ENCODE results near the gene SLC7A8.

The SLC7A8 gene

GRCh38 chr14:23181453-23181852 is 2.0 kb downstream of the SLC7A8 start:
- no peak for DNase-seq (ENCODE audit: extremely low spot score)
- ChIA-PET POLR2A (interaction anchor here (0.8 to 4.1 kb wide), 4 partner anchors 23 to 124 kb away, joined by 3 to 28 read pairs (median 4); partner anchors contain the start of genes ACIN1 and C14orf119), CTCF (interaction anchor here (0.6 to 2.7 kb wide), 5 partner anchors 60 to 148 kb away, joined by 3 to 15 read pairs (median 4); no protein-coding TSS in a partner anchor)
- TF ChIP-seq PKNOX1 (IDR thresholded peaks at IDR 0.05) (no peak), ZNF384 (IDR thresholded peaks at IDR 0.05) (no peak), SP1 (IDR thresholded peaks at IDR 0.05) (no peak), NFRKB (IDR thresholded peaks at IDR 0.05) (no peak), BHLHE40 (IDR thresholded peaks at IDR 0.05; ENCODE audit: borderline replicate concordance) (no peak), HDGF (IDR thresholded peaks at IDR 0.05; ENCODE audit: borderline replicate concordance) (no peak), ELF4 (IDR thresholded peaks at IDR 0.05) (no peak), L3MBTL2 (conservative IDR thresholded peaks at IDR 0.05) (no peak), FOXM1 (IDR thresholded peaks at IDR 0.05; ENCODE audit: borderline replicate concordance) (no peak), LEF1 (IDR thresholded peaks at IDR 0.05; ENCODE audit: borderline replicate concordance) (no peak), ARNT (IDR thresholded peaks at IDR 0.05) (no peak), FOXK2 (IDR thresholded peaks at IDR 0.05) (no peak), SUZ12 (IDR thresholded peaks at IDR 0.05) (no peak), FOXA1 (IDR thresholded peaks at IDR 0.05) (no peak), CTBP1 (IDR thresholded peaks at IDR 0.05; ENCODE audit: borderline replicate concordance) (no peak)

GRCh38 chr14:23177181-23177580 is 6.3 kb downstream of the SLC7A8 start:
- TF ChIP-seq FOXA1 (IDR thresholded peaks at IDR 0.05) (no peak), ARNT (IDR thresholded peaks at IDR 0.05) (no peak), PKNOX1 (IDR thresholded peaks at IDR 0.05) (peak; percentile 71)
- ChIA-PET CTCF (interaction anchor here (0.6 to 5.9 kb wide), 4 partner anchors 10 to 56 kb away, joined by 3 to 34 read pairs (median 4); no protein-coding TSS in a partner anchor), POLR2A (interaction anchor here (1.1 to 1.3 kb wide), 2 partner anchors 9 to 16 kb away, joined by 5 to 6 read pairs; no protein-coding TSS in a partner anchor)
- DNase-seq (ENCODE audit: extremely low spot score), result no peak

- ChIA-PET POLR2A (interaction anchor here (0.7 kb wide), 1 partner anchor 81 kb away, joined by 3 read pairs; the partner anchor contains the start of genes ACIN1 and C14orf119), CTCF (interaction anchor here (0.7 to 5.9 kb wide), 4 partner anchors 9 to 107 kb away, joined by 3 to 34 read pairs (median 4); no protein-coding TSS in a partner anchor)
- TF ChIP-seq SP1 (IDR thresholded peaks at IDR 0.05) (no peak), CTBP1 (IDR thresholded peaks at IDR 0.05; ENCODE audit: borderline replicate concordance) (no peak), PKNOX1 (IDR thresholded peaks at IDR 0.05) (no peak), NFRKB (IDR thresholded peaks at IDR 0.05) (no peak), ELF4 (IDR thresholded peaks at IDR 0.05) (no peak)
- DNase-seq (ENCODE audit: extremely low spot score), result no peak
Measured at GRCh38 chr14:23175823-23176222, 7.6 kb downstream of the SLC7A8 start.

- CTCF ChIA-PET, result interaction anchor here (1.0 to 5.9 kb wide), 3 partner anchors 10 to 53 kb away, joined by 4 to 34 read pairs (median 6); no protein-coding TSS in a partner anchor
- TF ChIP-seq FOXA1 (IDR thresholded peaks at IDR 0.05) (no peak), PKNOX1 (IDR thresholded peaks at IDR 0.05) (no peak), SP1 (IDR thresholded peaks at IDR 0.05) (no peak), CTBP1 (IDR thresholded peaks at IDR 0.05; ENCODE audit: borderline replicate concordance) (no peak), ZNF384 (IDR thresholded peaks at IDR 0.05) (no peak), ARNT (IDR thresholded peaks at IDR 0.05) (no peak), TARDBP (IDR thresholded peaks at IDR 0.05) (no peak), BHLHE40 (IDR thresholded peaks at IDR 0.05; ENCODE audit: borderline replicate concordance) (no peak), SUZ12 (IDR thresholded peaks at IDR 0.05) (no peak)
- no peak for DNase-seq (ENCODE audit: extremely low spot score)
- POLR2A ChIA-PET, result no interaction called here
Measured at GRCh38 chr14:23174296-23175184, 8.9 kb downstream of the SLC7A8 start.

- ChIA-PET CTCF (interaction anchor here (1.5 kb wide), 1 partner anchor 12 kb away, joined by 6 read pairs; no protein-coding TSS in a partner anchor), POLR2A (interaction anchor here (1.4 kb wide), 1 partner anchor 78 kb away, joined by 3 read pairs; the partner anchor contains the start of genes ACIN1 and C14orf119)
- TF ChIP-seq HDGF (IDR thresholded peaks at IDR 0.05; ENCODE audit: borderline replicate concordance), result no peak
- no peak for TF ChIP-seq ZNF384 (IDR thresholded peaks at IDR 0.05)
- no peak for TF ChIP-seq PKNOX1 (IDR thresholded peaks at IDR 0.05)
- no peak for TF ChIP-seq L3MBTL2 (conservative IDR thresholded peaks at IDR 0.05)
- no peak for TF ChIP-seq LEF1 (IDR thresholded peaks at IDR 0.05; ENCODE audit: borderline replicate concordance)
- no peak for DNase-seq (ENCODE audit: extremely low spot score)
Measured at GRCh38 chr14:23173796-23174195, 9.7 kb downstream of the SLC7A8 start.

All from HEK293T (cell line).